Stimulated activated CD4-positive, alpha-beta T cell treated with anti-CD3 and anti-CD28 coated beads, TNF-alpha, amount 100 ng/mL, for 24 hours (primary cell): ENCODE data around the gene RGS10.
"Not testable (repeated sequence)": the region's sequence is repeated elsewhere in the genome, so short reads cannot be mapped to it uniquely, and the experiment has no call there.

Experiments used
- DNase-seq, 3 experiments: peaks; one replicate each; pipeline ENCODE4 v3.0.0-alpha.2; 2020; ENCODE audit warnings: low read depth in 3 of 3

The RGS10 gene

DNA sequence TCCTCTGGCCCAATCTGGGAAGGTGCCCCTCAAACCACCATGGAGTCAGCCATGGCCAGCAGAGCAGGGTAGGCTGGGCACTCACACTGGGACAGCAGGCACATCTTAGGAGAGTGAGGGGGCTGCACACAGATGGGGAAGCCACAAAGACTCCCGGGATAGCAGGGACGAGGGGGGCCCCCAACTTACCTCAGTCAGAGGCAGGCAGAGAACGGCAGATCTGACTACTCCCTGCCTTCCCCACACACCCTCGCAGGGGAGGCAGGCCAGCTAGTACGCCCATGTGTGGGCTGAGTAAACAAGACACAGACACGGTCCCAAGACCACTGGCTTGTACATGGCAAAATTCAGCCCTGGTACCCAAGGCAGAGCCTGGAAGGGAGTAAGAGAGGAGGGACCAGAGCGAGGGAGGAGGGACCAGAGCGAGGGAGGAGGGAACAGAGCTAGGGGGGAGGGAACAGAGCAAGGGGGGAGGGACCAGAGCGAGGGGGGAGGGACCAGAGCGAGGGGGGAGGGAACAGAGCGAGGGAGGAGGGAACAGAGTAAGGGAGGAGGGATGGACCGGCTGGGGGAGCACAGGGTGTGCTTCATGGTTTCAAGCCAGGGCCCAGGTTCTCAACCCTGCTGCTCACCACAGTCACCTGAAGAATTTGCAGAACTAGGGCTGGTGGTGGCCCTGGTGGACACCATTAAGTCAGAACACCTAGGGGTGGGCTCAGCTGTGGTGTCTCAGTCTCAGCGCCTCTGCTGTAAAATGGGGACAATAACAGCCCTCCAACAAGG is 73.8 kb downstream of the RGS10 start:
- DNase-seq: no peak

DNA sequence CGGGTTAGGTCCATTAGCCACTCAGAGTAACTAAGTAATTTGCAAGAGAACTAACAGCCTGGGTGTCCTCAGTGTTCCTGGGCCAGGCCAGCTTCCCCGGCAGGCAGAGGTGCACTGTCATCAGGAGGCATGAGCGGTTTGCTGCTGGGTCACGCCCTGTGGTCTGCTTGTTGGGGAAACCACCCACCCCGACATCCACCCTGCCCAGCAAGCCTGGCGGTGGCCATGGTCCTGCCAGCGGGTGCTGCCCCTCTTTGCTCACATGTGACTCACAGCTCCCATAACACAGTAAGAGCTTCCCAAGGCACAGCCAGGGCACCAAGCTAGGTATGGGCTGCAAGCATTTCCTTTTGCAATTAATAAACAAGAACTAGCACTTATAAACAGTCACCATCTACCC is 75.9 kb downstream of the RGS10 start:
- peak in 1 of 3 experiments; percentile 28 for DNase-seq

GRCh38 chr10:119466076-119466475 is 76.4 kb downstream of the RGS10 start:
- DNase-seq: no peak

- no peak for DNase-seq
These were observed 77.4 kb downstream of the RGS10 start for GRCh38 chr10:119465085-119465484.

- DNase-seq: not testable (repeated sequence)
These were observed 79.3 kb downstream of the RGS10 start for GRCh38 chr10:119463195-119463594.

- DNase-seq: no peak
These were observed 79.7 kb downstream of the RGS10 start for GRCh38 chr10:119462773-119463172.

GRCh38 chr10:119461923-119462322 is 80.6 kb downstream of the RGS10 start:
- DNase-seq: no peak

DNA sequence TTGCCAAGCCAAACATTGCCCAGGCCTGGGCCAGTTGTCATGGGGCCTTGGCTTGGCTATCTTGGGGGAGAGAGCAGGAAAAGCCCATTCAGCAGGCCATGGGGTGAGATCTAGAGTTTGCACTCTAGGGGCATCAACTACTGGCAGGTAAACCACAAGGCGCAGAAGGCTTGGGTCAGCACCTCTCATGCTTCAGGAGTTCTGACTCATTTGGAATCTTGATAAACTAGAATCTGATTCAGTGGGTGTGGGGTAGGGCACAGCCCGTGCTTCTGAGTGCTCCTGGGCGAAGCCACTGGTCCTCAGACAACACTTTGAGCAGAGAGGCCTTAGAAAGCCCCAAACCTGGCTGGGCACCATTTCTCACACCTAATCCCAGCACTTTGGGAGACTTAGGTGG is 81.1 kb downstream of the RGS10 start:
- no peak for DNase-seq

- DNase-seq: no peak
These were observed 81.9 kb downstream of the RGS10 start for GRCh38 chr10:119460369-119461195.

DNA sequence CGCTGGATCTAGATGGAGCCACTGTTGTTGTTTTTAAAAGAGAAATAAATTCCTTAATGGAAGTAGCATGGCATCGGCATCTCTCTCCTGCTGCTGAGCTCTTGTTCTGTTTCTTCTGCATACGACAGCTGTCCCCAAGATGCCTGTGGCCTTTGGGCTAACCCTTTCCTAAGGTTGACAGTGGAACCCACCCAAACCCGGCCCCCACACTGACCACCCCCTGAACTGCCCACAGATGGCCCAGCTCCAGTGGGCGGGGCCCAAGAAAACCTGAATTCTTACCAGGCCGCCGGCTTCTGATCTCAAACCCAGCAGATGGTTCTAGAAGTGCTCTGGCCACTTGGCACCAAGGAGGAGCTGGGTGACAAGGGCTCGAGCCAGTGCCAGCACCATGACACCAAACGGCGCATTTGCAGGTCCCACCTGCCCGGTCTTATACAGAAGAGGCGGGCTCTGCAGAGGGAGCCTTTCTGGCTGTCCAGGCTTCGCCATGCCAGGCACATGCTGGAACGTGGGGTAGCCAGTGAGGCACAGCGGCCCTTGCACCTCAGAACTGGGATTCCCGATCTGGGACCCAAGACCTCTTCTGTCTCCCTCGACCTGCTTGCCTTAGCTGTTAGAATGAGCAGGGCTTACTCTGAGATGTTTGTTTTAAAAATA is 82.7 kb downstream of the RGS10 start:
- DNase-seq: no peak

DNA sequence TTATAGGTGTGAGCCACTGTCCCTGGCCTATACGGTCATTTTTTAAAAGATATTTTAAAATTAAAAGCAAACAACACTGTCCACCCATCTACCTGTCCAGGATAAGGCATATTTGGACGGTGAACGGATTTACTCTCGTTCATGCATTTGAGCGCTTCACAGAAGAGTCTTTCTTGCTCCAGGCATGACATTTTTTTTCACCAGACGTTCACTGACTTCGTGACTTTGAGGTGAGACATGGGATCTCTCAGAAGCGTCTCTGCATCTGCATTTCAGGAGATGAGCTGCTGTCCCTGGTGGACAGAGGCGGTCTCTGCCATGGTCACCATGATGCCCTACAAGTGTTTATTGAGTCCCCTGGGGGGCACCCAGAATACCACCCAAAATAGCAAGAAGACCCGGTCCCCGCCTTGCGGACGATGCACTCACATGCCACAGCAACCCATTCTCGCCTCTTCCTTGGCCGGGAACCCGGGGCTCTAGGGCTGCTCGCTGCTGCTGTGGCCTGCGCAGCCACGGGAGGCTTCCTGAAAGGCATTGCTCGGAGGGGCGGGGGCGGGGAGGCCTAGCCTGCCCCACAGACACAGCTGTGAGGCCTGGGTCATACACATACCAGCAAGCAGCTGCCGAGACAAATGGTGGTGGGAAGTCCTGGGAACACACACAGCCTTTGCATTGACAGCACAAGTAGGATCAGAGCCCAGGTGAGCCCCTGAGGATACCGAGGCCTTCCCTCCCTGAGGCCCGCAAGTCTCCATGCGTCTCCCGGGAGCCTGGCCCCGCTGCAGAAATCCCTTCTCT is 84.4 kb downstream of the RGS10 start:
- no peak for DNase-seq

- no peak for DNase-seq
These were observed 86.1 kb downstream of the RGS10 start for GRCh38 chr10:119456435-119456810.

- no peak for DNase-seq
These were observed 86.7 kb downstream of the RGS10 start for GRCh38 chr10:119455609-119456434.

DNA sequence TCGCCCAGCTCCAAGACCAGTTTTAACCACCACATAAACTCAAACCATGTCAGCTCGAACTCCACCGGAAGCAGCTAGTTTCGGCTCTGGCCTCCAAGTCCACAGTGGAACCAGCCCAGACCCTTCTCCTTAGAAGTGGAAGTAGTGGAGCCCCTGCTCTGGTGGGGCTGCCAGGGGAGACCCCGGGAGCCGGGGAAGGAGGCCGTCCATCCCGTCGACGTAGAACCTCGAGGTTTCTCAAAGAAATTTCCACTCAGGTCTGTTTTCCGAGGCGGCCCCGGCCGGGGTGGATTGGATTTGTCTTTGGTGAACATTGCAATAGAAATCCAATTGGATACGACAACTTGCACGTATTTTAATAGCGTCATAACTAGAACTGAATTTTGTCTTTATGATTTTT is 87.5 kb downstream of the RGS10 start:
- DNase-seq: no peak

GRCh38 chr10:119454316-119454715 is 88.2 kb downstream of the RGS10 start:
- DNase-seq: no peak

- no peak for DNase-seq
These were observed 89.2 kb downstream of the RGS10 start for GRCh38 chr10:119453313-119453712.

DNA sequence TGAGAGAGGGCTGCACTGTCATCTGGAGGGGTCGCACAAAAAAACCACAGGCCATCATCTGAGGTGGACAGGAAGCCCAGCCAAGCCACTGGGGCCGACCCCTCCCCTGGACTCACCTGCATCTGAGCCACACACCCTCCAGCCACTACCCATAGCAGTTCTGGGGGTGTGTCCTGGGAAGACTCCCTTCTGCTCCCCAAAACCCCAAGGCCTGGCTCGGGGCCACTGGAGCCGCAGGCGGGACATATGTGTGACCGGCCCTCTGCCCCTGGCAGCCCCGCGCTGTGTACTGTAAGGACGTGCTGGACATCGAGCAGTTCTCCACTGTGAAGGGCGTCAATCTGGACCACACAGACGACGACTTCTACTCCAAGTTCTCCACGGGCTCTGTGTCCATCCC is 90.1 kb downstream of the RGS10 start:
- no peak for DNase-seq

DNA sequence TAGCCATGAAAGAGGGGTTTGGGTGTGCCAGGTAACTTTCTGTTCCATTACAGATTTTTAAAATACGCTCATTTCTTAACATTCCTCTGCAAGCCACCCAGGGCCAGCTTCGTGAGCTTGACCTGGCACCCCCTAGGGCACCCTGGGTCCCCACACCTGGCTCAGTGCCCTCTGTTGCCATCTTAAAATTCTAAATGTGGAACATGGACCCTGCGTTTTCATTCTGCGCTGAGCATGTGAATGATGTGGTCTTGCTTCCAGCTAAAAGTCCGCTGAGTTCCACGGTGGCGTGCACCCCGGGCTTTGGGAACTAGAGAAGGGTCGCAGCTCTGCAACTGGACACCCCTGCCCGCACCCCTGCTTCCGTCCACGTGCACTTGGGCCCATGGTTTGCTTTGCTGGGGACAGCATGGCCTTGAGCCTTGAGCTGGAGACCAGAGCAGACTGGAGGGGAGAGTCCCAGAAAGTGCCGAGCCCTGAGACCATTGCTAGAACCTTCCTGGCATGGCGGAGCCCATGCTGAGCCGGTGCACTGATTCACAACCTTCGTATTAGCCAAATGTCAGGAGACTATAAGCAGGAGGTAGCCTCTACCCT is 91.1 kb downstream of the RGS10 start:
- DNase-seq: no peak

GRCh38 chr10:119450606-119451299 is 91.8 kb downstream of the RGS10 start:
- no peak for DNase-seq
